CD4-positive, alpha-beta T cell treated with Interleukin-6 for 4 hours (primary cell): ENCODE data around the gene DENND4A.
"Not testable (repeated sequence)": the region's sequence is repeated elsewhere in the genome, so short reads cannot be mapped to it uniquely, and the experiment has no call there.

Experiments used
- DNase-seq: peaks from one replicate; pipeline ENCODE4 v3.0.0-alpha.2; 2020; ENCODE audit warnings: mixed read lengths

The DENND4A gene

DNA sequence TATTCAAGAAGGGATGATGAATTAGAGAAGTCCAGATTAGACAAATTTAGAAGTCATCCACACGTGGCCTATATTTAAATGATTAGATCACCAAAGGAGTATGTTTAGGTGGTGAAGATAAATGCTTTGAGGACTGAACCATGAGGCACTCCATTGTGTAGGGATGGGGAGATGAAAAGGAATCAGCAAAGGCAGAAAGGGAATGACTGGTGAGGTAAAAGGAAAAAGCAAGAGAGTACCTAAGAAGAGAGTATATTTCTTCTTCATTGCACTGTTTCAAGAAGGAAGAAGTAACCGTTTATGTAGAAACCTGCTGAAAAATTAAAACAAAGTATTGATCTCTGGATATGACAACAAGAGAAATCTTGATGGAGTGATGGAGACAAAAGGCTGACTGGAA lies 40.7 kb downstream of the DENND4A start:
- no peak for DNase-seq

DNA sequence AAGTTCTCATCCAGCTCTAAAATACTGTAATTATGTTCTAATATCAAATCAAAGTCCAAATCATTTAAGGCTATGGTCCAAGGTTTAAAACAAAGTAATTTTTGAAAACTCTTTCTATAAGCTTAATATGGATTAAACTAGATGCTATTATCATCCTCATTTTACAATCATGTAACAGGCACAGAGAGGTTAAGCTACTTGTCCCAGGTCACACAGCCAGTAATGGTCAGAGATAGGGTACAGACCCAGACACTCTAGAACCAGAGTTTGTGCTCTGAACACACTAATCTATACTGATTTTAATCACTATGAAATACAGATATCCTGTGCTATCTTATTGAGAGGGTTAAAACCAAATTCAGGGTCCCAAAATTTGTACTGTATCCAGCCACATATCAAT lies 44.8 kb downstream of the DENND4A start:
- no peak for DNase-seq

- no peak for DNase-seq
Measured at GRCh38 chr15:65743637-65744252, 48.3 kb downstream of the DENND4A start.

GRCh38 chr15:65740148-65740547 lies 51.9 kb downstream of the DENND4A start:
- DNase-seq: no peak

- DNase-seq: no peak
Measured at GRCh38 chr15:65738649-65739048, 53.4 kb downstream of the DENND4A start.

GRCh38 chr15:65733599-65733998 lies 58.5 kb downstream of the DENND4A start:
- not testable (repeated sequence) for DNase-seq

GRCh38 chr15:65732698-65733097 lies 59.4 kb downstream of the DENND4A start:
- DNase-seq: no peak

DNA sequence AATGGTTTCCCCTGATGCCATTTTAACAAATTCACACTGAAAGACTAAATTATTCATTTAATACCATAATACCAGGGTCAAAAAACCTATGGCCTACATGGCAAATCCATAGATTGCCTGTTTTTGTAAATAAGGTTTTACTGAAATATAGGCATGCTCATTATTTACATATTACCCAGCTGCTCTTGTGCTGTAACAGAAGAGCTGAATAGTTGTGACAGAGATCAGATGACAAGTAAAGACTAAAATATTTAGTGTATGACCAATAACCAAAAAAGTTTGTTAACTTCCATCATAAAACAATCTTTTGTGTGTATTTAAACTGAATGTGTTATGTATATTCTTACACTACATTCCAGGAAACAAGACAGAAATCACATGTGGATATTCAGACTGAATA lies 60.2 kb downstream of the DENND4A start:
- DNase-seq: no peak

DNA sequence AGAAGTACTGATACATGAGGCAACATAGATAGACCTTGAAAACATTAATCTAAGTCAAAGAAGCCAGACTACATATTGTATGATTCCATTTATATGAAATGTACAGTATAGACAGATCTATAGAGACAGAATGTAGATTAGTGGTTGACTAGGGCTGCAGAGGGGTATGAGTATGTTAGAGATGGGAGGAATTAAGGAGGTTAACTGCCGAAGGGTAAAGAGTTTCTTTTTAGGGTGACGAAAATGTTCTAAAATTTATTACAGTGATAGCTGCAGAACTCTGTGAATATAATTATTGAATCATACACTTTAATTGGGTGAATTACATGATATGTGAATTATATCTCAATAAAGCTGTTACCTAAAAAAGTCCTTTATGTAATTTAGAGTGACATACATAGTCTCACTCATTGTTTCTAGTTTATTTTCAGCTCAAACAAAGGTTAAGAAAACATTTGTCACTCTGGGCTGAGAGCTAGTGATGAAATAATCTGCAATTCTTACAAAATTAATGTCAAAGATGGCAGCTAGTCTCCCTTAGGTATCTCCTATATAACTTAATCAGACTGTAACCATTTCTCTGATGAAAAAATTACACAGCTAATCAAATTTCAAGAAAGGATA lies 61.4 kb downstream of the DENND4A start:
- DNase-seq: no peak

DNA sequence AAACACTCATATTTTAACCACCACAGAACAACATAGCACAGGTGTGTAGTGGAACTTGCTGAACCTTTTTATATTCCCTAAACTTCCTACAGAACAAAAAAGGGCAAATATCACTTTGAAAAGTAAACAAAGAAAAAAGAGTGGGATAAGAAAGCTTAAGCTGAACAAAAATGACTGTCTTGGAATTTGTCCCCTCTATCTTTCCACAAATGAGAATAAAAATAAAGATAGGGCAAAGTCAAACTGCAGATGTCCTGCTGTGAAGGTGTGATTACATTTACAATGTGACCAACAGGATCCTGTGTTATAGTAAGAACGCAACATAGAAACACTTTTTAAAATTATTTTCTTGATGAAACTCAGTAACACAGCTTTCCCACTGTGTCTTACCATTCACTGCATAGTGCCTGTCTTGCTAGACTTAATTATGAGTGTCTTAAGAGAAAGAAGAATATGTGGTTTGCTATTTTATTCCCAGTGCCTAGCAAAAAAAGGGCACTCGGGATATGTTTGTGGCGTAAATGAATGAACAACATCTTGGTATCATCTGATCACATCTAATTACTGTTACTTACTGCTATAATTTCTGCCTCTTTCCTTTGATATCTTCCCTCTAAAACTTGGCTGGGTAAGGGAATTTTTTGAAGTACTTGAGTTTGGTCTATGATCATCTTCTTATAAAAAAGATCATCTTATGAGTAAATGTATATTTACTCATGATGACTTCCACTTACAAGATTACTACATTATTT lies 67.5 kb downstream of the DENND4A start:
- DNase-seq: no peak

DNA sequence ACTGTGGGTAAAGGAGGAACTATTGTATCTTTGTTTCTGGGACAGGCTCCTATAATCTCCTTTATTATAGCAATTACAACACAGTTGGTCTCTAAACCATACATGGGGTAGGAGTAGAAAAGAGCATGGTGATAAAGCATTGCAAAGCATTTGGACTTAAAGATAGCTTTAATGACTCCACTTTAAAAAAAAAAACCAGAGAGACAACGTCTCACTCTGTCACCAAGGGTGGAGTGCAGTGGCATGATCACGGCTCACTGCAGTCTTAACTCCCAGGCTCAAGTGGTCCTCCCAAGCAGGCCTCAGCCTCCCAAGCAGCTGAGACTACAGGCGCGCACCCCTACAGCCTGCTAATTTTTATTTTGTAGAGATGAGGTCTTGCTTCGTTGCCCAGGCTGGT lies 68.2 kb downstream of the DENND4A start:
- DNase-seq: no peak

- no peak for DNase-seq
Measured at GRCh38 chr15:65722191-65722590, 69.9 kb downstream of the DENND4A start.

- DNase-seq: no peak
Measured at GRCh38 chr15:65712415-65712814, 79.7 kb downstream of the DENND4A start.

DNA sequence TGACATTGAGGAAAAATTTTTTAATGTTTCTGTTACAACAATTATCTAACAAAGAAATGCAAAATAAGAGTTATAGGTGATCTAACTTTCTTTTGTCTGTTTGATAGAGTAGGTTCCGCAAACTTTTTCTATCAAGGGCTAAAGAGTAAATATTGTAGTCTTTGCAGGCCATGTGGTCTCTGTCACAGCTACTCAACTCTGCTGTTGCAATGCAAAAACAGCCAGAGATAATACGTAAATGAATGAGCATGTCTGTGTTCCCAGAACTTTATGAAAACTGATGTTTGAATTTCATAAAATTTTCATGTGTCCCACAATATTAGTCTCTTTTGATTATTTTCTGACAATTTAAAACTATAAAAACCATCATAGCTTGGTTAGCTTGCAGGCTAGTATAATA lies 97.0 kb downstream of the DENND4A start:
- DNase-seq: no peak

DNA sequence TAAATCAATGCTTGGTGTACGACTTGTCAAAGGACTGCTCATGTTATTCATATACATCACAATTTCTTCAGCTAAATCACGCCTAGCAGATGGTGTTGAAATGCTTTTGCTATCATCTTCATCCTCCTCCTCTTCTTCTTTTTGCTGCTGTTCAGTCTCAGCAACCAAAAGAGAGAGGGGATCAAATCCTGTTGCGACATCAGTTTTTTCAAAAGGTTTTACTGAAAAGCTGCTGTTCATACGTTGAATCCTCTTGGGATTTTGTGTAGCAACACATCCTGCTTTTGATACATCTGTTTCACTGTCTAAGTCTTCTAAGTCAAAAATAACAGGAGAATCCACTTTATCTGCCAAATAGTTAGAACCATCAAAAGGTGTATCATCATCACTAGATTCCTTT lies 101.3 kb downstream of the DENND4A start:
- DNase-seq: no peak

- no peak for DNase-seq
Measured at GRCh38 chr15:65690173-65690572, 101.9 kb downstream of the DENND4A start.

DNA sequence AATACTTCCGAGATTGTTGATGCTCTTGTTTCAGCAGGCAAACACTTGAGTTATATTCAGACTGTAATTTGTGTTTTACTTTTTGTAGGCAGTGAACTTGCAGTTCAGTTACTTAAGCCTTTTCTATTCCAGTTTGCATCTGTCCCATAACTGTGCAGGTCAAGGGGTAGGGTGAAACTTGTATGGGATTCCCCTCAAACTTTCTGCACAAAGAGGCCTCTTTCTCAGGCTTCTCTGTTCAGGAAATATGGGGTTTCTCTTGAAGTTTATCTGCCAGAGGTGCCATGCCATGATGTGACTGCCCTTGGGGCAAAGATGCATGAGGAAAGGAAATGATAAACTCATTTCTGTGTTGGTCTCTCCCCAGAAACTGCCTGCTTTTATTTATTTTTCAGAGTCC lies 103.6 kb downstream of the DENND4A start:
- no peak for DNase-seq

DNA sequence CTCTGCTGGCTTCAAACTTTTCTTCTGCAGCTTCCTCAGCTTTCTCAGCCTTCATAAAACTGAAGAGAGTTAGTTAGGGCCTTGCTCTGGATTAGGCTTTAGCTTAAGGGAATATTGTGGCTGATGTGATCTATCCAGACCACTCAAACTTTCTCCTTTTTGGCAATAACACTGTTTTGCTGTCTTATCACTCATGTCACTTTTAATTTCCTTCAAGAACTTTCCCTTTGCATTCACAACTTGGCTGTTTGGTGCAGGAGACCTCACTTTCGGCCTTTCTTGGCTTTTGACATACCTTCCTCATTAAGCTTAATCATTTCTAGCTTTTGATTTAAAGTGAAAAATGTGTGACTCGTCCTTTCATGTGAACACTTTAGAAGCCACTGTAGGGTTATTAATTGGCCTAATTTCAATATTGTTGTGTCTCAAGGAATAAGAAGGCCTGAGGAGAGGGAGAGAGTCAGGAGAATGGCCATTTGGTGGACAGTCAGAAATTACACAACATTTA lies 109.6 kb downstream of the DENND4A start:
- no peak for DNase-seq

DNA sequence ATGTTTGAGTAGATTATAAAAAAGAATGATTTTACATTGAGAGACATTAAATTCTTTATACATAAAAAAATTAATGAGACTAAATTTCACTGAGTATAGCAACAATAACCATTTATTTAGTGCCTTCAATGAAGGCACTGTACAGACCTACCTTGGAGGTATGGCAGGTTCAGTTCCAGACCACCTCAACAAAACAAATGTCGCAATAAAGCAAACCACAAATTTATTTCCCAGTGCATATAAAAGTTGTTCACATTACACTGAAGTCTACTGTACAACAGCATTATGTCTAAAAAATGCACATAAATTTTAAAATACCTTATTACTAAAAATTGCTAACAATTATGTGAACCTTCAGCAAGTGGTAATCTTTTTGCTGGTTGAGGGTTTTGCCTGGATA lies 111.5 kb downstream of the DENND4A start:
- DNase-seq: no peak

DNA sequence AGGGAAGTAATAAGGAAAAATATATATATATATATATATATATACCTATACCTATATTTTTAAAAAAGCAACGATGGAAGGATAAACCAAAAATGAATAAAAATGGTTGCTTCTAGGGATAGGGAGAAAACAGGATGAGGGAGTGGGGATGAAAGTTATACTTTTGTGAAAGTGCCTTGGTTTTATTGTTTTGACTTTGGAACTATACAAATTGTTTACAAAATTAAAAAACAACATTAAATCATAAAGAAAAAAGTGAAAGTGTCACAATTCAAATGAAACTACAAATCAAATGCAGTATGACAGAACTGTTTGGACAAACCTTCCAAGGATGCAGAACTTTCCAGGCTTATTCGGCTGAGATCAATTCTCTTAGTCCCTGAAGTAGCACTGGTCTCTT lies 116.0 kb downstream of the DENND4A start:
- no peak for DNase-seq

DNA sequence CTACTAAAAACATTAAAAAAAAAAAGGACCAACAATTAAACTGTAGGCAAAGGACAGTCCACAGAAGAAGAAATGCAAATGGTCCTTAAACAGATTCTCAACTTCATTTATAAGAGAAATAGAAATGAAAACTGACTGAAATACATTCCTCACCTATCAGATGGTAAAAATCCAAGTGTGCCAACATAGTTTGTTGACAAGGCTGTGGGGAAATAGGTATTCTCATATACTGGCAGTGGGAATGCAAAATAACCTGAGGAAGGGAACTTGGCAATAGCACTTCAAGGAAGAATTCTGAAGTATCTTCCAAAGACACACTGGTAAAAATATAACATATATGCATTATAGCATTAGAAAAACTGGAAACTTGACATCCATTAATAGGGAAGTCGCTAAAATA lies 116.5 kb downstream of the DENND4A start:
- DNase-seq: no peak

DNA sequence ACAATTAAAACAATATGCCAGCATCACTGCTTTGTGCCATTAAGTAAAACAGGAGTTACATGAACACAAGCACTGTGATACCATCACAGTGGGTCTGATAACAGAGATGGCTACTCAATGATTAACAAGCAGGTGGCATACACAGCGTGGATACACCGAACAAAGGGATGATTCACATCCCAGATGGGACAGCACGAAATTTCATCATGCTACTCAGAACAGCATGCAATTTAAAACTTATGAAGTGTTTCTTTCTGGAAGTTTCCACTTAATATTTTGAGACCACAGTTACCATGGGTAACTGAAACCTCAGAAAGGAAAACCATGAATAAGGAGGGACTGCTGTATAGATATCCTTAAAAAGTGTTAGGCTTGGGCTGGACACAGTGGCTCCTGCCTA lies 125.8 kb downstream of the DENND4A start:
- DNase-seq: no peak

DNA sequence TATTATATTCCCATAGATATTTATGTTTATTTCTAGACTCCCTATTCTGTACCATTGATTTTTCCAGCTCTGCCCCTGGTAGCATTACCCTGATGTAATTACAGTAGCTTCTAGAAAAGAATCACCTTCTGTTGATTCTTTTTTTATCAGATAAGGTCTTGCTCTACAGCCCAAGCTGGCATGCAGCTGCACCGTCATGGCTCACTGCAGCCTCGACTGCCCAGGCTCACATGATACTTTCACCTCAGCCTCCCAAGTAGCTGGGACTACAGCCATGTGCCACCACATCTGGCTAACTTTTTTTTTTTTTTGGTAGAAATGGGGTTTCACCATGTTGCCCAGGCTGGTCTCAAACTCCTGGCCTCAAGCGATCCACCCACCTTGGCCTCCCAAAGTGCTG lies 128.6 kb downstream of the DENND4A start:
- DNase-seq: no peak

DNA sequence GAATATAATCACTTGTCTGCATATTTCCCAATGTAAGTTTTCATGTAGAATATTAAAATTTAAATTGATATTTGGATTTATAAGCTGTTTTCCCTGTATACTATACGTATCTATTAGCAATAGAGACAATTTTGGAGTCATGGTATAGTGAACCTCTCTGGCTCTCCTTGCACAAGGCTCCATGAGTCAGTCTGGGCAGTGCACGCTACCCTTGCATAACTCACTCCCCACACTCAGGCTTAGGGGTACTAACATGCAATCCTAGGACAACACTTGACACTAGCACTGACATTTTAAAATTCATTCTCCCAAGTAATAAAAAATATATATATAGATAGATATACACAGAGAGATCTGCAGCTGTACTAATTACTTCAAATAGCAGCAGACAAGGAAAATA lies 131.2 kb downstream of the DENND4A start:
- DNase-seq: no peak
